Superior temporal gyrus (tissue), 1 donor: ENCODE results near the gene FCRLA.
"Not testable (repeated sequence)": the region's sequence is repeated elsewhere in the genome, so short reads cannot be mapped to it uniquely, and the experiment has no call there.

ENCODE experiments used
- DNase-seq: peaks from one replicate; pipeline ENCODE4 v3.0.0-alpha.2; 2016; ENCODE audit errors: extremely low spot score

The FCRLA gene

DNA sequence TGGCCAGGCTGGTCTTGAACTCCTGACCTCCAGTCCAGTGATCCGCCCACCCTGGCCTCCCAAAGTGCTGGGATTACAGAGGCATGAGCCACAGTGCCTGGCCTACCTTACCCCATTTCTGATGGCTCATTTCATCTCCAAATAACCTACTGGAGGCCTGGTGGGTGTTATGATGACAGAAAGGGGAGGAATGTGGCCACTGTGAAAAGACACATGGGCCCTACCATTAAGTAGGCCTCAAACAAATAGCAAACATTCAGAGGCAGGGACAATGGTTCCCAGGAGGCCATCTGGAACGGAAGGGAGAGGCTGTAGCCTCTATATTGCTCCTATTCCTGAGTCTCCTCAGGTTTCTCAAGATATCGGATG, 932 bp upstream of the FCRLA start:
- no peak for DNase-seq

GRCh38 chr1:161707503-161707902, 474 bp downstream of the FCRLA start:
- DNase-seq: no peak

- DNase-seq: no peak
These were observed 2.3 kb downstream of the FCRLA start for GRCh38 chr1:161709373-161709772.

DNA sequence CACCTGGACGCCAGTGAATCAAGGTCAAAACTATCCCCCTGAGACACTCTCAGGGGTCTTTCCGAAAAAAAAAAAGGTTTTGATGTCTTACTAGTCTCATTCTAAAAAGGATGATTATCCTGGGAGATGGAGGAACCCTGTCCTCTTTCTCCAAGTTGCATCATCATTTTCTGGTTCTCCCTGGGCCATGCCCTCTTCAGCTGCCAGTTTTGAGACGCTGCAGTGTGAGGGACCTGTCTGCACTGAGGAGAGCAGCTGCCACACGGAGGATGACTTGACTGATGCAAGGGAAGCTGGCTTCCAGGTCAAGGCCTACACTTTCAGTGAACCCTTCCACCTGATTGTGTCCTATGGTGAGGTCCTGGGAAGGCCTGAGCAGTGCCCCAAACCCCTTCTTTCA, 3.5 kb downstream of the FCRLA start:
- no peak for DNase-seq

- no peak for DNase-seq
These were observed 11.7 kb downstream of the FCRLA start for GRCh38 chr1:161718559-161719324.

GRCh38 chr1:161719325-161719611, 12.2 kb downstream of the FCRLA start:
- no peak for DNase-seq

- no peak for DNase-seq
These were observed 13.4 kb downstream of the FCRLA start for GRCh38 chr1:161720422-161720821.

GRCh38 chr1:161720956-161721737, 14.1 kb downstream of the FCRLA start, which contains the start of gene FCRLB:
Gene FCRLB, plus strand, starts transcription at chr1:161721544. Its CDS starts 1,129 bp downstream, at chr1:161722673.
- DNase-seq: no peak

GRCh38 chr1:161721738-161722343, 14.8 kb downstream of the FCRLA start:
- no peak for DNase-seq

GRCh38 chr1:161722406-161722805, 15.4 kb downstream of the FCRLA start:
- no peak for DNase-seq

- DNase-seq: no peak
These were observed 16.6 kb downstream of the FCRLA start for GRCh38 chr1:161723459-161724141.

DNA sequence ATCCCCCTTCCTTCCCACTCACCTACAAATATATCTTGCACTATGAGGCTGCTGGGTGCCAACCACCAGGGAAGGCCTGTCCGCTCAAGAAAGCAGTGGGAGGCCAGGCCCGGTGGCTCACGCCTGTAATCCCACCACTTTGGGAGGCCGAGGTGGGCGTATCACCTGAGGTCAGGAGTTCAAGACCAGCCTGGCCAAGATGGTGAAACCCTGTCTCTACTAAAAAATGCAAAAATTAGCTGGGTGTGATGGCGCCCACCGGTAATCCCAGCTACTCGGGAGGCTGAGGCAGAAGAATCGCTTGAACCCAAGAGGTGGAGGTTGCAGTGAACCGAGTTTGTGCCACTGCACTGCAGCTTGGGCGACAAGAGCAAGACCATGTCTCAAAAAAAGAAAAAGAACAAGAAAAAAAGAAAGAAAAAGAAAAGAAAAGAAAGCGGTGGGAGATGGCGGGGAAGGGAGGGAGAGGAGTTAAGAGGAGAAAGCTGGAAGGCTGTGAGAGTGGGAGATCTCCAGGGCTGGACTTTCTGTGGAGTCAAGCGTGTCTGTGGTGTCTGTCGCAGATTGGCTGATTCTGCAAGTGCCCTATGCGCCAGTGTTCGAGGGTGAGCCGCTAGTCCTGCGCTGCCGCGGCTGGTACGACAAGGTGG, 18.4 kb downstream of the FCRLA start:
- not testable (repeated sequence) for DNase-seq

DNA sequence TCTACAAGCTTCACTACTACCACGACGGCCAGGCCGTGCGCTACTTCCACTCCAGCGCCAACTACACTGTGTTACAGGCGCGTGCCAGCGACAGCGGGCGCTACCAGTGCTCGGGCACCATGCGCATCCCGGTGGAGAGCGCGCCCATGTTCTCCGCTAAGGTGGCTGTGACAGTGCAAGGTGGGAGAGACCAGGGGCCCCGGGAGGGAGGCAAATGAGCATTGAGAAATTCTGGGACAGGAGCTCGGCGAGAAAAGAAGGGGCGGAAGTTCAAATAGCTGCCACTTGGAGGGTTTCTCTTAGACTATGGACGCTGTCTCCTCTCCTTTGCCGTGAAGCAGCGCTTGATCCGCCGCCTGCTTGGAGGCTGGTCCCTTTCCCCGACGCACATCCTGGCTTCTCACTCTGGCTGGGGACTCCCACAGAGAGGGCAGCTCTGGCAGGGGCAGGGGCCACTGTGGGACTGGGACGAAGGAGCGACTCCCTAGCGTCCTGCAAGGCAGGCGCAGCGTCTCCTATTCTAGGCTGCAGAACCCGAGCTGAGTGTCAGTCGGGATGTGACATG, 19.0 kb downstream of the FCRLA start:
- peak; percentile 50 for DNase-seq

- DNase-seq: peak; percentile 33
These were observed 19.6 kb downstream of the FCRLA start for GRCh38 chr1:161726473-161727255.

- DNase-seq: peak; percentile 31
These were observed 20.4 kb downstream of the FCRLA start for GRCh38 chr1:161727256-161727924.

GRCh38 chr1:161728376-161729226, 21.6 kb downstream of the FCRLA start:
- DNase-seq: no peak

DNA sequence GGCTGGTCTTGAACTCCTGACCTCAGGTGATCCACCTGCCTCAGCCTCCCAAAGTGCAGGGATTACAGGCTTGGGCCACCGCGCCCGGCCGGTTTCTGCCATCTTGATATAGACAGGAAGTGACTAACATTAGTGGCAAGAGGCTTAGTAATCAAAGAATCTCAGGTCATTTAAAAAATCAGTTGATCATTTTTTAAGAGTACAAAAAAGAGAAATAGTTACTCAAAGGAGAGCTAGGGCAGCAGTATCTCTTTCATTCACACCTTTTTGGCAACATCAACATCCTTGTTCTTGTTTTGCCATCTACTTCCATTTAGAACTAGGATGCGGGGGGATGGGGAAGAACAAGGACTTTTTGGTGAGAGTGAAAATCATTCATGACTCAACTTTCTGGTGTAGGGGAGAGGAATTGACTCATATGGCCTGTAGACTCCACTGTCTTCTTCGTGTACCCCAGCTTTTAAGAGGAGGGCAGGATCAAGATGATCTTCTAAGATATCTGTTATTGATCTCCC, 23.1 kb downstream of the FCRLA start:
- DNase-seq: no peak

- no peak for DNase-seq
These were observed 24.2 kb downstream of the FCRLA start for GRCh38 chr1:161731241-161731640.
